Psoas muscle (tissue), 8 donors: ENCODE results near the gene CCSER2. TPM values are rescaled to one million over a fixed set of nuclear protein-coding genes. Genes with fewer than 3 reads are reported as not detected.

Experiments
- ATAC-seq, 4 donors: fragments of 200-7000 bp; cut with Tn5 transposase; one replicate each; pipeline ENCODE4 v1.9.1; 2020; ENCODE audit warnings: moderate library complexity in 3 of 4, mild to moderate bottlenecking in 2 of 4
- DNase-seq, 2 donors: peaks; one replicate each; pipeline ENCODE4 v3.0.0-alpha.2; 2020
- H3K27ac ChIP-seq: fragments of 200-600 bp; one replicate; pipeline ENCODE4 v1.8.0; 2022
- H3K27me3 ChIP-seq, 3 donors: fragments of 200-600 bp in 1 of 3; one replicate each; pipeline versions ENCODE4 v1.6.1 to v1.8.0; 2013 to 2022; ENCODE audit warnings: low read length in 2 of 3, mild to moderate bottlenecking in 2 of 3, moderate library complexity in 1 of 3; ENCODE audit not compliant: insufficient read depth in 3 of 3
- H3K36me3 ChIP-seq, 2 donors: fragments of 200-600 bp in 1 of 2; one replicate each; pipeline versions ENCODE4 v1.6.1 to v1.8.0; 2013 to 2022; ENCODE audit warnings: low read depth in 1 of 2, mild to moderate bottlenecking in 1 of 2, moderate library complexity in 1 of 2; ENCODE audit not compliant: insufficient read depth in 1 of 2
- H3K4me1 ChIP-seq: fragments of 200-600 bp; one replicate; pipeline ENCODE4 v1.8.0; 2022
- H3K4me3 ChIP-seq: fragments of 200-600 bp; one replicate; pipeline ENCODE4 v1.8.0; 2022; ENCODE audit warnings: mild to moderate bottlenecking
- H3K9me3 ChIP-seq: fragments of 200-600 bp; one replicate; pipeline ENCODE4 v1.8.0; 2022
- WGBS, 3 donors: extraction: QIAGEN DNeasy Blood & Tissue Kit; methylation state at CpG; one replicate each; pipeline versions ENCODE4 v1.1.6 to v1.1.7; 2013; 5-methylcytosine and 5-hydroxymethylcytosine counted together
- intact Hi-C, 2 donors: fragments of 100-400 bp; cut with DNase I; formaldehyde crosslinking; loops; one replicate each; pipeline versions ENCODE4 v1.11.0 to v1.14.2; 2022
- polyA plus RNA-seq, 3 donors: library from polyadenylated mRNA; stranded (reverse); fragments of 200-250 nt; gene quantifications; one replicate each; pipeline ENCODE4 v1.2.3, GENCODE V29; 2013
- total RNA-seq, 4 donors: library from RNA; stranded (reverse); fragmentation: NEBNext Ultra II Directional in 2 of 4; extraction: Animal tissue kit (Norgen Biotek cat#: 25700) in 2 of 4; gene quantifications; one replicate each; pipeline versions ENCODE4 v1.2.1 to v1.2.4, GENCODE V29; 2021 to 2023
- TF ChIP-seq, protein P1 (sequence below): fragments of 200-600 bp; IDR thresholded peaks from one replicate; pipeline ENCODE4 v1.8.0; 2022; ENCODE audit warnings: antibody characterized with exemption
- donor health status: healthy with polysubstance abuse.
- donor health status: DM: no; HTN: no; CAD: no; lungs with moderate emphysema.
- donor health status: Bipolar disorder and iron deficiency.
- donor health status: healthy.
- donor health status: DM: yes; HTN: yes; CAD: no.
- donor health status: DM: no; HTN: no; CAD: no.
- donor health status: DM: no; HTN: no; CAD: no.
- donor health status: DM: yes; HTN: yes; CAD: no.

The CCSER2 gene
- total and polyA plus RNA-seq, 7 donors = 12.5 to 122 (median 65.7) TPM

DNA sequence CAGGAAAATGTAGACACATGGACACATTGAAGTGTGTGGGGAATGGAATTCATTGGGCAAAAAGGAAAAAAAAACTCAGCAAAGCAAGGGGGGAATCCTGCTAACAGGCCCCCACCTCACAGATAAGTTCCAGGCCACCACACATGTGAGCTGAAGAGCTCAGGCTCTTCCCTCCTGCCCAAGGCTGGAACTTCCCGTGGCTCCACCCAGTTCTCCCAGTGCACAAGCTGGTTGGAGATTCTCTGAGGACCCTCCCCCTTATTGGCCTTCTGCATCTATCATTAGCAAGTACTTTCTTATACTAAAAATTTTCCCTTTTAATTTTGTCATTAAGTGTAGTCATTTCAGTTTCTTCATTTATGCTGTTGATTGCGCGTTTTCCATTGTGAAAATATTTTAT, 190.8 kb downstream of the CCSER2 start:
- H3K4me3 ChIP-seq = no peak overlapping the region
- TF ChIP-seq, protein P1, sequence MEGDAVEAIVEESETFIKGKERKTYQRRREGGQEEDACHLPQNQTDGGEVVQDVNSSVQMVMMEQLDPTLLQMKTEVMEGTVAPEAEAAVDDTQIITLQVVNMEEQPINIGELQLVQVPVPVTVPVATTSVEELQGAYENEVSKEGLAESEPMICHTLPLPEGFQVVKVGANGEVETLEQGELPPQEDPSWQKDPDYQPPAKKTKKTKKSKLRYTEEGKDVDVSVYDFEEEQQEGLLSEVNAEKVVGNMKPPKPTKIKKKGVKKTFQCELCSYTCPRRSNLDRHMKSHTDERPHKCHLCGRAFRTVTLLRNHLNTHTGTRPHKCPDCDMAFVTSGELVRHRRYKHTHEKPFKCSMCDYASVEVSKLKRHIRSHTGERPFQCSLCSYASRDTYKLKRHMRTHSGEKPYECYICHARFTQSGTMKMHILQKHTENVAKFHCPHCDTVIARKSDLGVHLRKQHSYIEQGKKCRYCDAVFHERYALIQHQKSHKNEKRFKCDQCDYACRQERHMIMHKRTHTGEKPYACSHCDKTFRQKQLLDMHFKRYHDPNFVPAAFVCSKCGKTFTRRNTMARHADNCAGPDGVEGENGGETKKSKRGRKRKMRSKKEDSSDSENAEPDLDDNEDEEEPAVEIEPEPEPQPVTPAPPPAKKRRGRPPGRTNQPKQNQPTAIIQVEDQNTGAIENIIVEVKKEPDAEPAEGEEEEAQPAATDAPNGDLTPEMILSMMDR = no peak
- H3K4me1 ChIP-seq = no peaks in the 10 kb centered on the region
- 93 to 96% (median 94%) methylated on average over 3 of the region's 3 CpGs for WGBS, 3 donors
- no peaks in the 10 kb centered on the region for H3K27me3 ChIP-seq
- intact Hi-C loops = no loop called here
- peaks cover 0 to 26% of the 10 kb centered on the region in 2 donors for H3K36me3 ChIP-seq
- H3K9me3 ChIP-seq = no peaks in the 10 kb centered on the region
- ATAC-seq = no peak
- no peak overlapping the region for H3K27ac ChIP-seq
- DNase-seq = no peak

DNA sequence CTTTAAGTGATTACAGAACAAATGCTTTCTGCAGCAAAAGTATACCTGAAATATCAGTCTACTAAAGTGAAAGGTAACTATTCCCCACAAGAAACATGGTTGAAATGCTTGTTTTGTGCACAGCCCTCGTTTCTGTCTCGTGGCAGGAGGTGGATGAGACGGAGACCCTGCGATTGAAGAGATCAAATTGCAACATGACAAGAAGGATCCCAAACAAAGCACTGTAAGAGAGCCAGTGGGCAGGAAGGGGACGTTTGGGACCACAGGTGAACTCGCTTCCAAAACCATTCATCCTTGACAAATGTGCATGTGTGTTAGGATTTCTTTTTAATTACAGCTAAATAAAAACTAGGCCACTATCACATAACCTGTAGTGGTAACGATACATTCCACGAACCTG, 192.6 kb downstream of the CCSER2 start:
- intact Hi-C loops = no loop called here
- WGBS, 3 donors = 48 to 58% (median 58%) methylated on average over 8 of the region's 8 CpGs
- TF ChIP-seq, protein P1 = no peak

DNA sequence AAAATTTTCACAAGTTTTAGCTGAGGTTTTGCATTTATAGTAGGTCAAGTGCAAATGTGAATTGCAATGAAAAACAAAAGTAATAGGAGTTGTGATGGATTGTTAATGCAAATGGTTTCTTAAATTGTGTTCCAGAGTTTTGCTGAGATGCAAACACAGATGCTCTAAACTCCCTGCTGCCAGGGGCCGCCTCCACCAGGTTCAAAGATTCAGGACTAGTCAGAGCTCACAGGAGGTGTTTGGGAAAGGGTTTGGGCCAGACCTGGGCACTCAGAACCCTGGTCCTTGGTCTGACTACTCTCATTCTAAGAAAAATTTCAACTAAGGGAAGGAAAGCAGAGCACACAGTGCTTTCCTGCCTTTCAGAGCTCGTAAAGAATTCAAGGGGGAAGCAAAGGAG, 193.1 kb downstream of the CCSER2 start:
- Histone ChIP-seq H3K36me3 (peaks cover 0 to 4% of the 10 kb centered on the region in 2 donors), H3K9me3 (no peaks in the 10 kb centered on the region), H3K27me3 (no peaks in the 10 kb centered on the region), H3K4me1 (no peaks in the 10 kb centered on the region), H3K27ac (no peak overlapping the region), H3K4me3 (no peak overlapping the region)
- DNase-seq = no peak
- ATAC-seq = no peak
- TF ChIP-seq, protein P1 = no peak
- WGBS, 3 donors = 69 to 84% (median 75%) methylated on average over 2 of the region's 2 CpGs
- intact Hi-C loops = no loop called here

More for the DNA sequence above, 192.6 kb downstream of the CCSER2 start:
- no peak for ATAC-seq
- H3K36me3 ChIP-seq = peaks cover 0 to 9% of the 10 kb centered on the region in 2 donors
- H3K27ac ChIP-seq = no peak overlapping the region
- no peak for DNase-seq
- no peaks in the 10 kb centered on the region for H3K4me1 ChIP-seq
- H3K4me3 ChIP-seq = no peak overlapping the region
- H3K9me3 ChIP-seq = no peaks in the 10 kb centered on the region
- H3K27me3 ChIP-seq = no peaks in the 10 kb centered on the region

DNA sequence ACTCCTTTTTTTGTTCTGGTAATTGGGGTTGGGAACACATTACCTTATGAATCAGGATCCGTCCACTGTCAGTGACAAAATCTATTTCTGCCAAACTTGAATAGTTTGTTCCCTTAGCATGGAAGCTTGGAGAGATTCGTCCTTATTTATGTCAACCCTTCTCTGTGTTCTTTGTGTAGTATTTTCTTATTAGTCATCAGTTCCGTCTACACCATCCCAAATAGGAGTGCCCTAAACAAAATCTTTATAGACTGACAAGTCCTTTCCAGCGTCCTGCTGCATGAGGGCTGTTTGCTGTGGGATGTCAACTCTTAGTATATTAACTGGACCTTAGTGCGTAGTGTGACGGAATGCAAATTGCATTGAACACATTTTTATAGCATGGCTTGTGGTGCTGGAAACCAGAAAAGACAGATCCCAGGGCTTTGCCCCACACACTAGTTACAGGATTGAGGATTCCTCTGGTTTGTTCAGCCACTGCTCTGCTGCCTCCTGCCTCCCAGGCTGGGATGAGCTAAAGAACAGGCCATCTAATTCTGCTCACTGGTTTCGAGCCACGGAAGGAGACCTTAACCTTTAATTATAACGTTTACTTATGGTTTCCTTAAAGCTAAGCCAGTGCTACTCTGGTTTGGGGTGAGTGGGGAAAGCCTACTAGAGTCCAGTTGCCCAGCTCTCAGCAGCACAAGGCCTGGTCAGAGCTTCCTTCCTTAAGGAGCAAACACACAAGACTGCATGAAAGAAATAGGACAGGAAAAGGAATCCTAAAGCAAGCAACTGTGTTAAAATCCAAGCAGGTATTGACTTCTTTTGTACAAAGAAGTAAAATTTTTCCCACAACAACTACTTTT, 194.4 kb downstream of the CCSER2 start:
- WGBS, 3 donors = 61 to 66% (median 62%) methylated on average over 9 of the region's 9 CpGs
- DNase-seq (no peak), ATAC-seq (no peak)
- TF ChIP-seq, protein P1 = no peak
- Histone ChIP-seq H3K4me1 (no peaks in the 10 kb centered on the region), H3K36me3 (no peaks in the 10 kb centered on the region), H3K27ac (no peak overlapping the region), H3K4me3 (no peak overlapping the region), H3K27me3 (no peaks in the 10 kb centered on the region), H3K9me3 (no peaks in the 10 kb centered on the region)
- intact Hi-C loops = no loop called here
